ENCODE results near the gene KCNQ1.

DNA sequence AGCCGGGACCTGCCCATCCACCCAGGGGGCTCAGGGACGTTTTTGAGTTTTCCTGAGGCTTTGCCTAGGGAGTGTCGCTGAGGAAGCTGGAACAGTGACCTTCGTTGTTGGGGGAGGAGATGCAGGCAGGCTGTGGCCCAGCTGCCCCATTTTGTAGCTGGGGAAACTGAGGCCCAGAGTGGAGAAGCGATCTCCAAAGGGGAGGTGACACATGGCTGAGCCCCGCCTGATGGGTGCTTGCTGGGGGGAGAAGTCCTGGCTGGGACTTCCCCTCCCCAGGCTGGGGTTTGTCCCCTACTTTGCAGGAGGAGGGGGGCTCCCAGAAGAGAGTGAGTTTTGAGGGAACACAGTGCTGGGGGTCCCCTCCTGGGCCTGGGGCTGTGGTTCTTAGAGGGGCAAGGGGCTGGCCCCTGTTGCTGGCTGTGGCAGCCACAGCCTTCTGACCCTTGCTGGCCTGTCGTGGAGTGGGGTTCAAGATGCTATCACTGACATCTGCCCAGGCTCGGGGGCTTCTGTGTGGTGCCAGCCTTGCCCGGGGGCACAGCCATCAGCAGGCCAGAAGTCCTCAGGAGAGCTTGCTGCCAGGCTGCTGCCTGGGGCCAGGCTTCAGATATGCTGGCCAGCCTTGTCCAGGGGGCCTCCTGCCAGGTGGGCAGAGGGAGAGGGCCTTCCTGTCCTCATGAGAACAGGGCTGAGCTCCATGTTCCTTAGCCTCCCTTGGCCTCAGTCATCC is 21.4 kb downstream of the KCNQ1 start:
- TF ChIP-seq, protein P1, sequence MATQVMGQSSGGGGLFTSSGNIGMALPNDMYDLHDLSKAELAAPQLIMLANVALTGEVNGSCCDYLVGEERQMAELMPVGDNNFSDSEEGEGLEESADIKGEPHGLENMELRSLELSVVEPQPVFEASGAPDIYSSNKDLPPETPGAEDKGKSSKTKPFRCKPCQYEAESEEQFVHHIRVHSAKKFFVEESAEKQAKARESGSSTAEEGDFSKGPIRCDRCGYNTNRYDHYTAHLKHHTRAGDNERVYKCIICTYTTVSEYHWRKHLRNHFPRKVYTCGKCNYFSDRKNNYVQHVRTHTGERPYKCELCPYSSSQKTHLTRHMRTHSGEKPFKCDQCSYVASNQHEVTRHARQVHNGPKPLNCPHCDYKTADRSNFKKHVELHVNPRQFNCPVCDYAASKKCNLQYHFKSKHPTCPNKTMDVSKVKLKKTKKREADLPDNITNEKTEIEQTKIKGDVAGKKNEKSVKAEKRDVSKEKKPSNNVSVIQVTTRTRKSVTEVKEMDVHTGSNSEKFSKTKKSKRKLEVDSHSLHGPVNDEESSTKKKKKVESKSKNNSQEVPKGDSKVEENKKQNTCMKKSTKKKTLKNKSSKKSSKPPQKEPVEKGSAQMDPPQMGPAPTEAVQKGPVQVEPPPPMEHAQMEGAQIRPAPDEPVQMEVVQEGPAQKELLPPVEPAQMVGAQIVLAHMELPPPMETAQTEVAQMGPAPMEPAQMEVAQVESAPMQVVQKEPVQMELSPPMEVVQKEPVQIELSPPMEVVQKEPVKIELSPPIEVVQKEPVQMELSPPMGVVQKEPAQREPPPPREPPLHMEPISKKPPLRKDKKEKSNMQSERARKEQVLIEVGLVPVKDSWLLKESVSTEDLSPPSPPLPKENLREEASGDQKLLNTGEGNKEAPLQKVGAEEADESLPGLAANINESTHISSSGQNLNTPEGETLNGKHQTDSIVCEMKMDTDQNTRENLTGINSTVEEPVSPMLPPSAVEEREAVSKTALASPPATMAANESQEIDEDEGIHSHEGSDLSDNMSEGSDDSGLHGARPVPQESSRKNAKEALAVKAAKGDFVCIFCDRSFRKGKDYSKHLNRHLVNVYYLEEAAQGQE (IDR thresholded peaks at IDR 0.05; ENCODE audit: unreplicated experiment) = no peak
- no peak for TF ChIP-seq CTCF (conservative IDR thresholded peaks at IDR 0.05; ENCODE audit: low read depth in 2 of 2)
- TF ChIP-seq POLR2AphosphoS5 (IDR thresholded peaks at IDR 0.05; ENCODE audit: low read depth) = no peak
- TF ChIP-seq EZH2 (IDR thresholded peaks at IDR 0.05; ENCODE audit: low read depth, unreplicated experiment) = no peak
- no peak for TF ChIP-seq CREB1 (CRISPR knock-in tag; IDR thresholded peaks at IDR 0.05; ENCODE audit: low read depth)
- TF ChIP-seq EZH2phosphoT487 (IDR thresholded peaks at IDR 0.05; ENCODE audit: unreplicated experiment) = no peak
- no peak for TF ChIP-seq NANOG (IDR thresholded peaks at IDR 0.05; ENCODE audit: borderline replicate concordance)
- TF ChIP-seq JUNB (IDR thresholded peaks at IDR 0.05; ENCODE audit: unreplicated experiment) = no peak
- TF ChIP-seq, protein P2, sequence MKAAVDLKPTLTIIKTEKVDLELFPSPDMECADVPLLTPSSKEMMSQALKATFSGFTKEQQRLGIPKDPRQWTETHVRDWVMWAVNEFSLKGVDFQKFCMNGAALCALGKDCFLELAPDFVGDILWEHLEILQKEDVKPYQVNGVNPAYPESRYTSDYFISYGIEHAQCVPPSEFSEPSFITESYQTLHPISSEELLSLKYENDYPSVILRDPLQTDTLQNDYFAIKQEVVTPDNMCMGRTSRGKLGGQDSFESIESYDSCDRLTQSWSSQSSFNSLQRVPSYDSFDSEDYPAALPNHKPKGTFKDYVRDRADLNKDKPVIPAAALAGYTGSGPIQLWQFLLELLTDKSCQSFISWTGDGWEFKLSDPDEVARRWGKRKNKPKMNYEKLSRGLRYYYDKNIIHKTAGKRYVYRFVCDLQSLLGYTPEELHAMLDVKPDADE (IDR thresholded peaks at IDR 0.05) = no peak

Data from GM23338 (cell line).